ENCODE measurements around the gene NPHS1.

The NPHS1 gene, protein sequence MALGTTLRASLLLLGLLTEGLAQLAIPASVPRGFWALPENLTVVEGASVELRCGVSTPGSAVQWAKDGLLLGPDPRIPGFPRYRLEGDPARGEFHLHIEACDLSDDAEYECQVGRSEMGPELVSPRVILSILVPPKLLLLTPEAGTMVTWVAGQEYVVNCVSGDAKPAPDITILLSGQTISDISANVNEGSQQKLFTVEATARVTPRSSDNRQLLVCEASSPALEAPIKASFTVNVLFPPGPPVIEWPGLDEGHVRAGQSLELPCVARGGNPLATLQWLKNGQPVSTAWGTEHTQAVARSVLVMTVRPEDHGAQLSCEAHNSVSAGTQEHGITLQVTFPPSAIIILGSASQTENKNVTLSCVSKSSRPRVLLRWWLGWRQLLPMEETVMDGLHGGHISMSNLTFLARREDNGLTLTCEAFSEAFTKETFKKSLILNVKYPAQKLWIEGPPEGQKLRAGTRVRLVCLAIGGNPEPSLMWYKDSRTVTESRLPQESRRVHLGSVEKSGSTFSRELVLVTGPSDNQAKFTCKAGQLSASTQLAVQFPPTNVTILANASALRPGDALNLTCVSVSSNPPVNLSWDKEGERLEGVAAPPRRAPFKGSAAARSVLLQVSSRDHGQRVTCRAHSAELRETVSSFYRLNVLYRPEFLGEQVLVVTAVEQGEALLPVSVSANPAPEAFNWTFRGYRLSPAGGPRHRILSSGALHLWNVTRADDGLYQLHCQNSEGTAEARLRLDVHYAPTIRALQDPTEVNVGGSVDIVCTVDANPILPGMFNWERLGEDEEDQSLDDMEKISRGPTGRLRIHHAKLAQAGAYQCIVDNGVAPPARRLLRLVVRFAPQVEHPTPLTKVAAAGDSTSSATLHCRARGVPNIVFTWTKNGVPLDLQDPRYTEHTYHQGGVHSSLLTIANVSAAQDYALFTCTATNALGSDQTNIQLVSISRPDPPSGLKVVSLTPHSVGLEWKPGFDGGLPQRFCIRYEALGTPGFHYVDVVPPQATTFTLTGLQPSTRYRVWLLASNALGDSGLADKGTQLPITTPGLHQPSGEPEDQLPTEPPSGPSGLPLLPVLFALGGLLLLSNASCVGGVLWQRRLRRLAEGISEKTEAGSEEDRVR (N-terminal part only)

DNA sequence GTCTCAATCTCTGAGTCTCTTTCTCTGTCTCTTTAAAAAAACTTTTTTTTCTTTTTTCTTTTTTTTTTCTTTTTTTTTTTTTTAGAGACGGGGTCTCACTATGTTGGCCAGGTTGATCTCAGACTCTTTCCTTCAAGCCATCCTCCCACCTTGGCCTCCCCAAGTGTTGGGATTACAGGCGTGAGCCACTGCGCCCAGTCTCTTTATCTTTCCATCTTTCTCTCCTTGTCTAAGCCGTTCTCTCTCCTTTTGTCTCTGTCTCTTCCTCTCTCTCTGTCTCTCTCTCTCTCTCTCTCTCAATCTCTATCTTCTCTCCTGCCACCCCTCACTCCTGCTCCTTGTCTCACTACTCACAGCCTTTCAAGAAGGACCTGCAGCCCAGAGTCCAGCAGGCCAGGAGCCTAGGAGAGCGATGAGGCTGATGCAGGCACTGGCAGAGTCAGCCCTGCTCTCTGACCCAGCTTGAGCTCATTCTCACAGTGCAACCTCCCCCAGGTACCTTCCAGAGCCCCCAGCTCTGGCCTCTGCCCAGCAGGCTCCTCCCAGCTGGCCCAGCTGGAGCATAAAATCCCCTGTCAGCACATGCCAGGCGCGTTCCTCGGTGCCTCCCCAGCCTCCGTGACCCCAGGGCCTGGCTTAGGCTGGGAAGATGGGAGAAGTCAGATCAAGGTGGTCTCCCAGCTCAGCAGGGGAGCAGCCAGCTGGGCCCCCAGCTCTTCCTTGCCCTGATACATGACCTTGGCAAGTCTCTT is at the start of gene NPHS1:
NPHS1 (minus strand) TSS at position 476 of the 752 bp plus-strand sequence. CDS start 667 bp downstream, outside the sequence.
- DNase-seq (ENCODE audit: low read depth): no peak
- TF ChIP-seq CTCF (IDR thresholded peaks at IDR 0.05; ENCODE audit: insufficient read depth, low read depth, low read length, missing control alignments): no peak
- no peak within 1 kb of the TSS for H3K4me3 ChIP-seq (ENCODE audit: low read depth, low read length)

DNA sequence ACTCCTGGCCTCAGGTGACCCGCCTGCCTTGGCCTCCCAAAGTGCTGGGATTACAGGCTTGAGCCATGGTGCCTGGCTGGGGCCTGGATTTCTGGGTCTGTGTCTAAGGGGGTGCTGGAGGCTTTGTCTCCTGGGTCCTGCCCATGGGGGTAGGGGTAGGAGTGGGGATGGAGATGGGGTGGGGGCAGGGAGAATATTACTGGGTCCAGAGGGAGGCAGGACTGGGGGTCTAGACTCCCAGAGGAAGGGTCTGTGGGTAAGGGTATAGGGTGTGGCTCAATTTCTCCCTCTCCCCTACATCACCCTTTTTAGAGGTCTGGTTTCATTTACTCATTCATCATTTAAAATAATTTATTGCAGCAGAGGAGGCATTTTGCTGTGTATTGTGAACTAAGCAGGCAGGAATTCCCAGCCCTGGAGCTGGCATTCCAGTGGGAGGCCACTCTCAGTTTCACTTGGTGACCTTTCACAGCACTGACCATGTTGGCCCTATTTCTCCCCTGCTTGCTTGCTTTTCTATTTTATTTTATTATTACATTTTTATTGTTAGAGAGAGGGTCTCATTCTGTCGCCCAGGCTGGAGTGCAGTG is 48.8 kb upstream of the NPHS1 start:
- no peak for DNase-seq (ENCODE audit: low read depth)
- peak overlapping the region; percentile 99 for H3K4me3 ChIP-seq (ENCODE audit: low read depth, low read length)

DNA sequence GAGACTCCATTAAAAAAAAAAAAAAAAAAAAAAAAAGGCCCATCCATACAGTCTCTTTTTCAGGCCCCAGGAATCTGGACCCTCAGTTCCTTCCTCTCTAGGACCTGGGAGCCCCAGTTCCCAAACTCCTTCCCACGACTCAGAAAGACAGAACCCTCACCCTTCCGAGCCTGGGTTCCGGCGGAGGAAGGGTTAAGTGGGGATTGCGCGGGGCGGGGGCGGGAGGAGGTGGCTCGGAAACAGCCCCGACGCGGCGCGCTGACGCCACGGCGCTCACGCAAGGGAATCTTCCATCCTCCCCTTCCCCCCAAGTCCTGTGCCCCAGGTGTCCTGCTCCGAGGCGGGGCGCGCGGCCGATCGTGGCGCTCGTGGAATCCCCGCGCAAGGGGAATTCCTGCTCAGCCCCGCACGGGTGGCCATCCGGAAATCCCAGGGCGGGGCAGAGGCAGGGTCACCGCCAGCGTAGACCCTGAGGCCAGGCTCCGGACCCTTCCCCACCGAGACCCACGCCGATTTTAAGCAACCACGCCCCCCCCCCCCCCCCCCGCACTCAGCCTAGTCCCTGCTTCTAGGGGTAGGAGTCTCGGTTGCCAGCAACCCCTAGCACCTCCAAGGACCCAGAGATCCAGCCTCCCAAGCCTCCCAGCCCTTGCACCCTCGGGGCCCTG is 47.4 kb upstream of the NPHS1 start:
- TF ChIP-seq CTCF (IDR thresholded peaks at IDR 0.05; ENCODE audit: insufficient read depth, low read depth, low read length, missing control alignments): no peak
- DNase-seq (ENCODE audit: low read depth): peak; percentile 95

More for the DNA sequence above, 48.8 kb upstream of the NPHS1 start:
- no peak for TF ChIP-seq CTCF (IDR thresholded peaks at IDR 0.05; ENCODE audit: insufficient read depth, low read depth, low read length, missing control alignments)

GRCh38 chr19:35898499-35898809 is 46.1 kb upstream of the NPHS1 start:
- no peak for TF ChIP-seq CTCF (IDR thresholded peaks at IDR 0.05; ENCODE audit: insufficient read depth, low read depth, low read length, missing control alignments)
- peak overlapping the region; percentile 99 for H3K4me3 ChIP-seq (ENCODE audit: low read depth, low read length)
- no peak for DNase-seq (ENCODE audit: low read depth)

More for the DNA sequence above, 47.4 kb upstream of the NPHS1 start:
- peak overlapping the region; percentile 99 for H3K4me3 ChIP-seq (ENCODE audit: low read depth, low read length)

GRCh38 chr19:35897706-35898451 is 45.6 kb upstream of the NPHS1 start:
- no peak for TF ChIP-seq CTCF (IDR thresholded peaks at IDR 0.05; ENCODE audit: insufficient read depth, low read depth, low read length, missing control alignments)
- peak overlapping the region; percentile 99 for H3K4me3 ChIP-seq (ENCODE audit: low read depth, low read length)
- DNase-seq (ENCODE audit: low read depth): no peak
